GM23338 (cell line): ENCODE measurements around the gene GLRA2. TPM values are rescaled to one million over a fixed set of nuclear protein-coding genes. Genes with fewer than 3 reads are reported as not detected.

ENCODE experiments used
- ATAC-seq: fragments of 200-7000 bp; cut with Tn5 transposase; 3 replicates; pipeline ENCODE4 v1.9.1; 2020
- DNase-seq: peaks from one replicate; pipeline ENCODE4 v3.0.0-alpha.2; 2015; ENCODE audit warnings: low spot score
- H2AFZ ChIP-seq: fragments of 200-600 bp; sonication (generic); 2 replicates; pipeline ENCODE4 v1.8.0; 2016; ENCODE audit warnings: antibody characterized with exemption, mild to moderate bottlenecking, moderate library complexity
- H3F3A ChIP-seq: fragments of 200-600 bp; sonication (generic); replicated peaks from 2 replicates; pipeline ENCODE4 v1.8.0; 2017; ENCODE audit warnings: antibody characterized with exemption, mixed run types, low read depth
- H3K27ac ChIP-seq: fragments of 200-600 bp; sonication (generic); 2 replicates; pipeline ENCODE4 v1.6.1; 2016; ENCODE audit warnings: low read depth
- H3K27me3 ChIP-seq: fragments of 200-600 bp; sonication (generic); 2 replicates; pipeline ENCODE4 v1.8.0; 2016; ENCODE audit warnings: mild to moderate bottlenecking, mixed run types, moderate library complexity; ENCODE audit not compliant: insufficient read depth
- H3K36me3 ChIP-seq: fragments of 200-600 bp; sonication (generic); 2 replicates; pipeline ENCODE4 v1.8.0; 2016; ENCODE audit warnings: mild to moderate bottlenecking; ENCODE audit not compliant: insufficient read depth
- H3K4me1 ChIP-seq: fragments of 200-600 bp; sonication (generic); 2 replicates; pipeline ENCODE4 v1.8.0; 2016; ENCODE audit warnings: mild to moderate bottlenecking, moderate library complexity; ENCODE audit not compliant: insufficient read depth
- H3K4me2 ChIP-seq: fragments of 200-600 bp; sonication (generic); 2 replicates; pipeline ENCODE4 v1.7.1; 2017; ENCODE audit warnings: mixed run types
- H3K4me3 ChIP-seq: fragments of 200-600 bp; sonication (generic); 2 replicates; pipeline ENCODE4 v1.6.1; 2016; ENCODE audit warnings: mixed run types
- H3K79me2 ChIP-seq: fragments of 200-600 bp; sonication (generic); replicated peaks from 2 replicates; pipeline ENCODE4 v1.8.0; 2017; ENCODE audit warnings: mild to moderate bottlenecking; ENCODE audit not compliant: insufficient read depth
- H3K9me2 ChIP-seq: fragments of 200-600 bp; sonication (generic); 2 replicates; pipeline ENCODE4 v1.8.0; 2017; ENCODE audit not compliant: insufficient read depth
- H4K20me1 ChIP-seq: fragments of 200-600 bp; sonication (generic); replicated peaks from 2 replicates; pipeline ENCODE4 v1.8.0; 2017; ENCODE audit warnings: mild to moderate bottlenecking; ENCODE audit not compliant: insufficient read depth
- H3K27ac Mint-ChIP-seq: 2 replicates; pipeline ENCODE4 v1.8.0; 2020; ENCODE audit warnings: inconsistent platforms, mild to moderate bottlenecking, moderate library complexity, mixed read lengths
- H3K27me3 Mint-ChIP-seq: 3 replicates; pipeline ENCODE4 v1.8.0; 2022; ENCODE audit warnings: low read depth, mild to moderate bottlenecking, moderate library complexity, mixed read lengths, inconsistent platforms; ENCODE audit not compliant: insufficient read depth, poor library complexity
- H3K36me3 Mint-ChIP-seq: 3 replicates; pipeline ENCODE4 v1.8.0; 2021; ENCODE audit warnings: low read depth, mild to moderate bottlenecking, inconsistent platforms, moderate library complexity, mixed read lengths
- H3K4me1 Mint-ChIP-seq: 3 replicates; pipeline ENCODE4 v1.8.0; 2020; ENCODE audit warnings: mild to moderate bottlenecking, inconsistent platforms, mixed read lengths
- H3K4me3 Mint-ChIP-seq: 3 replicates; pipeline ENCODE4 v1.8.0; 2021; ENCODE audit warnings: moderate library complexity, mild to moderate bottlenecking, inconsistent platforms, mixed read lengths
- H3K9me3 Mint-ChIP-seq: 3 replicates; pipeline ENCODE4 v1.8.0; 2020; ENCODE audit warnings: moderate library complexity, mild to moderate bottlenecking, inconsistent platforms, mixed read lengths
- CREB1 ChIP-seq: fragments of 250-450 bp; sonication (Bioruptor Pico); IDR thresholded peaks from 2 replicates; pipeline ENCODE4 v1.5.0; 2020; ENCODE audit warnings: low read depth, mild to moderate bottlenecking, moderate library complexity
- EZH2 ChIP-seq: fragments of 200-600 bp; sonication (generic); IDR thresholded peaks from one replicate; pipeline ENCODE4 v1.8.0; 2017; ENCODE audit warnings: antibody characterized with exemption, mild to moderate bottlenecking, low read depth; ENCODE audit not compliant: unreplicated experiment
- EZH2phosphoT487 ChIP-seq: fragments of 200-600 bp; sonication (generic); IDR thresholded peaks from one replicate; pipeline ENCODE4 v1.8.1; 2018; ENCODE audit warnings: antibody characterized with exemption; ENCODE audit not compliant: unreplicated experiment
- JUNB ChIP-seq: IDR thresholded peaks from one replicate; pipeline ENCODE4 v1.6.1; 2016; ENCODE audit warnings: antibody characterized with exemption; ENCODE audit not compliant: unreplicated experiment
- NANOG ChIP-seq: IDR thresholded peaks from 2 replicates; pipeline ENCODE4 v1.6.1; 2016; ENCODE audit warnings: antibody characterized with exemption, borderline replicate concordance
- POLR2AphosphoS5 ChIP-seq: IDR thresholded peaks from 2 replicates; pipeline ENCODE4 v1.6.1; 2016; ENCODE audit warnings: antibody characterized with exemption, low read depth
- ZNF114 ChIP-seq: fragments of 250-450 bp; sonication (Bioruptor Pico); IDR thresholded peaks from 2 replicates; pipeline ENCODE4 v1.5.0; 2020; ENCODE audit warnings: mild to moderate bottlenecking, moderate library complexity
- ZNF331 ChIP-seq: fragments of 250-450 bp; sonication (Bioruptor Pico); IDR thresholded peaks from 2 replicates; pipeline ENCODE4 v1.5.0; 2020; ENCODE audit warnings: low read depth, mild to moderate bottlenecking, moderate library complexity
- polyA plus RNA-seq: library from polyadenylated mRNA; unstranded; fragments of >200 nt; fragmentation: Nextera tagmentation; extraction: Ambion mirVana; gene quantifications from 2 replicates; pipeline ENCODE4 v1.2.1, GENCODE V29; 2016
- total RNA-seq: library from RNA; depleted of rRNA; stranded (reverse); fragments of >200 nt; shearing (Covaris generic); gene quantifications from 2 replicates; pipeline ENCODE4 v1.2.3, GENCODE V29; 2014
- TF ChIP-seq, protein P1 (sequence below): IDR thresholded peaks from 2 replicates; pipeline ENCODE4 v1.6.1; 2016; ENCODE audit warnings: antibody characterized with exemption
- TF ChIP-seq, protein P2 (sequence below): fragments of 250-450 bp; sonication (Bioruptor Pico); IDR thresholded peaks from 2 replicates; pipeline ENCODE4 v1.5.0; 2020; ENCODE audit warnings: mild to moderate bottlenecking, moderate library complexity
- TF ChIP-seq, protein P3 (sequence below): IDR thresholded peaks from one replicate; pipeline ENCODE4 v1.6.1; 2018; ENCODE audit warnings: antibody characterized with exemption; ENCODE audit not compliant: unreplicated experiment

The GLRA2 gene
- total and polyA plus RNA-seq, 2 experiments from 2014 or later: not detected

DNA sequence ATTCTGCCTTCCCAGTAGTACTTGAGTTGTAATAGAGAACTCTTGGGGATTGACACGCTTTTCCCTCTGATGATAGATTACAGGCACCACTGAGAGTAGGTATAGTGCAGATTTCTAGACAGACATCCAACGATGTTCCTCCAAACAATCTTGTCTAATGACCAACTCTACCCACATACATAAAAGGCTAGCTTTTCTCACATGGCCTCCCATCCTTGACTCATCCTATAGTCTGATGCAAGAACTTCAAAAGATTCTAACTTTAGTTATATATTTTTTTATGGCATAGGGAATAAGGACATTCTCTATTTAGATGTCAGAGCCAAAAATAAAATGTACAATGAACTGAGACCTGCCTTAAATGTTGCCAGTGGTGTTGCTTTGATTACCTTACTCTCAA, 60.9 kb downstream of the GLRA2 start (continued):
- TF ChIP-seq, protein P1, sequence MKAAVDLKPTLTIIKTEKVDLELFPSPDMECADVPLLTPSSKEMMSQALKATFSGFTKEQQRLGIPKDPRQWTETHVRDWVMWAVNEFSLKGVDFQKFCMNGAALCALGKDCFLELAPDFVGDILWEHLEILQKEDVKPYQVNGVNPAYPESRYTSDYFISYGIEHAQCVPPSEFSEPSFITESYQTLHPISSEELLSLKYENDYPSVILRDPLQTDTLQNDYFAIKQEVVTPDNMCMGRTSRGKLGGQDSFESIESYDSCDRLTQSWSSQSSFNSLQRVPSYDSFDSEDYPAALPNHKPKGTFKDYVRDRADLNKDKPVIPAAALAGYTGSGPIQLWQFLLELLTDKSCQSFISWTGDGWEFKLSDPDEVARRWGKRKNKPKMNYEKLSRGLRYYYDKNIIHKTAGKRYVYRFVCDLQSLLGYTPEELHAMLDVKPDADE: no peak
- no peak for TF ChIP-seq JUNB

DNA sequence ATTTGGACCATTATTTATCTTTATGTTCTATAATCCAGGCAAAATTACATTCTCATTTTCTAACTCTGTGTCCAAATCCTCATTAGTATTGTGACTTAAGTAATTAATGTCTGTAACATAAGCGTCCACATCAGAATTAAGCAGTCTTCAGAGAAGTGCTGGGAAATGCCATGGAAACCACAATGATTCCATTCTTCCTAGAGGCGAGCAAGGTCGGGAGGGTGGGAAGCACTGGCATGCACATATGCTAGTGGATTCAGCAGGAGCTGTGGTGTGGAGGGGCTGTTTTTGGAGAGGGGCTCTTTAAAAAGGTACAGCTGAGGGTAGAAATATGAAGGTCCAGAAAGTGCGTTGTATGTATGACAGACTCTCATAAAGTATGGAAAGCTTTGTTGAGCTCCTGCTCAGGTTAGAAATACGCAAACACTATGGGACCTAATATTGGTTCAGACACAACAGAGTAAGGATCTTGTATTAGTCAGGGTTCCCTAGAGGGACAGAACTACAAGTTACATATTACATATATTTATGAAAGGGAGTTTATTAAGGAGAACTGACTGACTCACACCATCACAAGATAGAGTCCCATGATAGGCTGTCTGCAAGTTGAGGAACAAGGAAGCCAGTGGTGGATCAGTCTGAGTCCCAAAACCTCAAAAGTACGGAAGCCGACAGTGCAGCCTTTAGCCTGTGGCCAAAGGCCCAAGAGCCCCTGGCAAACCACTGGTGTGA, 61.5 kb downstream of the GLRA2 start:
- H3K27ac Mint-ChIP-seq: no peak overlapping the region
- Histone ChIP-seq H3K4me1 (no peaks in the 10 kb centered on the region), H3K27me3 (no peaks in the 10 kb centered on the region), H3F3A (no peaks in the 10 kb centered on the region), H3K9me2 (no peaks in the 10 kb centered on the region), H3K27ac (no peak overlapping the region), H3K79me2 (no peaks in the 10 kb centered on the region), H3K36me3 (no peaks in the 10 kb centered on the region), H3K4me2 (no peak overlapping the region), H3K4me3 (no peak overlapping the region), H2AFZ (no peak overlapping the region), H4K20me1 (no peaks in the 10 kb centered on the region)
- no peak overlapping the region for H3K4me3 Mint-ChIP-seq
- no peaks in the 10 kb centered on the region for H3K9me3 Mint-ChIP-seq
- ATAC-seq (no peak), DNase-seq (no peak)
- H3K27me3 Mint-ChIP-seq: no peaks in the 10 kb centered on the region
- H3K4me1 Mint-ChIP-seq: no peaks in the 10 kb centered on the region
- no peaks in the 10 kb centered on the region for H3K36me3 Mint-ChIP-seq
- TF ChIP-seq, protein P2, sequence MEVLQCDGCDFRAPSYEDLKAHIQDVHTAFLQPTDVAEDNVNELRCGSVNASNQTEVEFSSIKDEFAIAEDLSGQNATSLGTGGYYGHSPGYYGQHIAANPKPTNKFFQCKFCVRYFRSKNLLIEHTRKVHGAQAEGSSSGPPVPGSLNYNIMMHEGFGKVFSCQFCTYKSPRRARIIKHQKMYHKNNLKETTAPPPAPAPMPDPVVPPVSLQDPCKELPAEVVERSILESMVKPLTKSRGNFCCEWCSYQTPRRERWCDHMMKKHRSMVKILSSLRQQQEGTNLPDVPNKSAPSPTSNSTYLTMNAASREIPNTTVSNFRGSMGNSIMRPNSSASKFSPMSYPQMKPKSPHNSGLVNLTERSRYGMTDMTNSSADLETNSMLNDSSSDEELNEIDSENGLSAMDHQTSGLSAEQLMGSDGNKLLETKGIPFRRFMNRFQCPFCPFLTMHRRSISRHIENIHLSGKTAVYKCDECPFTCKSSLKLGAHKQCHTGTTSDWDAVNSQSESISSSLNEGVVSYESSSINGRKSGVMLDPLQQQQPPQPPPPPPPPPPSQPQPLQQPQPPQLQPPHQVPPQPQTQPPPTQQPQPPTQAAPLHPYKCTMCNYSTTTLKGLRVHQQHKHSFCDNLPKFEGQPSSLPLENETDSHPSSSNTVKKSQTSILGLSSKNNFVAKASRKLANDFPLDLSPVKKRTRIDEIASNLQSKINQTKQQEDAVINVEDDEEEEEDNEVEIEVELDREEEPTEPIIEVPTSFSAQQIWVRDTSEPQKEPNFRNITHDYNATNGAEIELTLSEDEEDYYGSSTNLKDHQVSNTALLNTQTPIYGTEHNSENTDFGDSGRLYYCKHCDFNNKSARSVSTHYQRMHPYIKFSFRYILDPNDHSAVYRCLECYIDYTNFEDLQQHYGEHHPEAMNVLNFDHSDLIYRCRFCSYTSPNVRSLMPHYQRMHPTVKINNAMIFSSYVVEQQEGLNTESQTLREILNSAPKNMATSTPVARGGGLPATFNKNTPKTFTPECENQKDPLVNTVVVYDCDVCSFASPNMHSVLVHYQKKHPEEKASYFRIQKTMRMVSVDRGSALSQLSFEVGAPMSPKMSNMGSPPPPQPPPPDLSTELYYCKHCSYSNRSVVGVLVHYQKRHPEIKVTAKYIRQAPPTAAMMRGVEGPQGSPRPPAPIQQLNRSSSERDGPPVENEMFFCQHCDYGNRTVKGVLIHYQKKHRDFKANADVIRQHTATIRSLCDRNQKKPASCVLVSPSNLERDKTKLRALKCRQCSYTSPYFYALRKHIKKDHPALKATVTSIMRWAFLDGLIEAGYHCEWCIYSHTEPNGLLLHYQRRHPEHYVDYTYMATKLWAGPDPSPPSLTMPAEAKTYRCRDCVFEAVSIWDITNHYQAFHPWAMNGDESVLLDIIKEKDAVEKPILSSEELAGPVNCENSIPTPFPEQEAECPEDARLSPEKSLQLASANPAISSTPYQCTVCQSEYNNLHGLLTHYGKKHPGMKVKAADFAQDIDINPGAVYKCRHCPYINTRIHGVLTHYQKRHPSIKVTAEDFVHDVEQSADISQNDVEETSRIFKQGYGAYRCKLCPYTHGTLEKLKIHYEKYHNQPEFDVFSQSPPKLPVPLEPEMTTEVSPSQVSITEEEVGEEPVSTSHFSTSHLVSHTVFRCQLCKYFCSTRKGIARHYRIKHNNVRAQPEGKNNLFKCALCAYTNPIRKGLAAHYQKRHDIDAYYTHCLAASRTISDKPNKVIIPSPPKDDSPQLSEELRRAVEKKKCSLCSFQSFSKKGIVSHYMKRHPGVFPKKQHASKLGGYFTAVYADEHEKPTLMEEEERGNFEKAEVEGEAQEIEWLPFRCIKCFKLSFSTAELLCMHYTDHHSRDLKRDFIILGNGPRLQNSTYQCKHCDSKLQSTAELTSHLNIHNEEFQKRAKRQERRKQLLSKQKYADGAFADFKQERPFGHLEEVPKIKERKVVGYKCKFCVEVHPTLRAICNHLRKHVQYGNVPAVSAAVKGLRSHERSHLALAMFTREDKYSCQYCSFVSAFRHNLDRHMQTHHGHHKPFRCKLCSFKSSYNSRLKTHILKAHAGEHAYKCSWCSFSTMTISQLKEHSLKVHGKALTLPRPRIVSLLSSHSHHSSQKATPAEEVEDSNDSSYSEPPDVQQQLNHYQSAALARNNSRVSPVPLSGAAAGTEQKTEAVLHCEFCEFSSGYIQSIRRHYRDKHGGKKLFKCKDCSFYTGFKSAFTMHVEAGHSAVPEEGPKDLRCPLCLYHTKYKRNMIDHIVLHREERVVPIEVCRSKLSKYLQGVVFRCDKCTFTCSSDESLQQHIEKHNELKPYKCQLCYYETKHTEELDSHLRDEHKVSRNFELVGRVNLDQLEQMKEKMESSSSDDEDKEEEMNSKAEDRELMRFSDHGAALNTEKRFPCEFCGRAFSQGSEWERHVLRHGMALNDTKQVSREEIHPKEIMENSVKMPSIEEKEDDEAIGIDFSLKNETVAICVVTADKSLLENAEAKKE: no peak
- TF ChIP-seq EZH2phosphoT487: no peak
- TF ChIP-seq, protein P1: no peak
- TF ChIP-seq, protein P3, sequence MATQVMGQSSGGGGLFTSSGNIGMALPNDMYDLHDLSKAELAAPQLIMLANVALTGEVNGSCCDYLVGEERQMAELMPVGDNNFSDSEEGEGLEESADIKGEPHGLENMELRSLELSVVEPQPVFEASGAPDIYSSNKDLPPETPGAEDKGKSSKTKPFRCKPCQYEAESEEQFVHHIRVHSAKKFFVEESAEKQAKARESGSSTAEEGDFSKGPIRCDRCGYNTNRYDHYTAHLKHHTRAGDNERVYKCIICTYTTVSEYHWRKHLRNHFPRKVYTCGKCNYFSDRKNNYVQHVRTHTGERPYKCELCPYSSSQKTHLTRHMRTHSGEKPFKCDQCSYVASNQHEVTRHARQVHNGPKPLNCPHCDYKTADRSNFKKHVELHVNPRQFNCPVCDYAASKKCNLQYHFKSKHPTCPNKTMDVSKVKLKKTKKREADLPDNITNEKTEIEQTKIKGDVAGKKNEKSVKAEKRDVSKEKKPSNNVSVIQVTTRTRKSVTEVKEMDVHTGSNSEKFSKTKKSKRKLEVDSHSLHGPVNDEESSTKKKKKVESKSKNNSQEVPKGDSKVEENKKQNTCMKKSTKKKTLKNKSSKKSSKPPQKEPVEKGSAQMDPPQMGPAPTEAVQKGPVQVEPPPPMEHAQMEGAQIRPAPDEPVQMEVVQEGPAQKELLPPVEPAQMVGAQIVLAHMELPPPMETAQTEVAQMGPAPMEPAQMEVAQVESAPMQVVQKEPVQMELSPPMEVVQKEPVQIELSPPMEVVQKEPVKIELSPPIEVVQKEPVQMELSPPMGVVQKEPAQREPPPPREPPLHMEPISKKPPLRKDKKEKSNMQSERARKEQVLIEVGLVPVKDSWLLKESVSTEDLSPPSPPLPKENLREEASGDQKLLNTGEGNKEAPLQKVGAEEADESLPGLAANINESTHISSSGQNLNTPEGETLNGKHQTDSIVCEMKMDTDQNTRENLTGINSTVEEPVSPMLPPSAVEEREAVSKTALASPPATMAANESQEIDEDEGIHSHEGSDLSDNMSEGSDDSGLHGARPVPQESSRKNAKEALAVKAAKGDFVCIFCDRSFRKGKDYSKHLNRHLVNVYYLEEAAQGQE: no peak
- TF ChIP-seq CREB1 (CRISPR knock-in tag): no peak
- TF ChIP-seq POLR2AphosphoS5: no peak
- TF ChIP-seq ZNF114 (CRISPR knock-in tag): no peak
- TF ChIP-seq ZNF331 (CRISPR knock-in tag): no peak
- TF ChIP-seq EZH2: no peak
- TF ChIP-seq JUNB: no peak
- no peak for TF ChIP-seq NANOG
